ENCODE results near the gene SFI1. TPM values are rescaled to one million over a fixed set of nuclear protein-coding genes. Genes with fewer than 3 reads are reported as not detected.

Gene SFI1
- total RNA-seq, 2 donors from 2014 or later, result 6.5 to 6.8 TPM

DNA sequence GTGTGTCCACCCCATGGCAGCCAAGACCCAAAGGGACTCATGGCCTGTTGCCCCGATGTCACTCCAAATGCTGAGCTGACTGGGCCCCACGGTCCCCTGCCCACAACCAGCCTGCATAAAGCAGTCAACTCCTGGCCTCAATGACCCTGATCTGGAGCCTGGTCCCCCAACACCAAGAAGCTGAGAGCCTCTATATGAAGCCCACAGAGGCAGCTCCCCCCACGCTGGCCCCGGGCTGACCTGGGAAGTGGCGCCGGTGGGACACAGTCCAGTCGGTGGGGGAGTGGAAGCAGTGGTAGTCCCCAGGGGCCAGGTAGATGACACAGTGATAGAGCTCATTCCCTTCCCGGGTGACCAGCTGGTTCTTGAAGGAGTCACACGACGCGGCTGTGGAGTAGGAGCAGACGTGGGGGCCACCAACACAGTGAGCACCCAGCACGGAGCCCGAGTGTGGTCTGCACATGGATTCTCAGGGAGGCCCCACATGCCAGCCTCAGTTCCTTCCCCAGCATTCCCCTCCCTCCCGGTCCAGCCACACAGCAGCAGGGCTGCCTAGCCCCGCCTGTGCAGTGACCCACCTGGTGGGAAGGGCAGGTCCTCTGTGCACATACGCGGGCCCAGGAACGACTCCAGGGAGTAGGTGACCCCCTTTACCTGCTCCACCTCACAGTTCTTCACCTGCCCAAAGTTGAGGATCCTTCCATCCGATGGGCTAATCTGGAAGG is 124.6 kb downstream of the SFI1 start:
- Histone ChIP-seq H3K4me3 (no peak overlapping the region), H3K27me3 (no peaks in the 10 kb centered on the region), H3K9me3 (no peaks in the 10 kb centered on the region), H3K4me1 (peaks cover 0 to 11% of the 10 kb centered on the region in 2 donors), H3K27ac (no peak overlapping the region), H3K36me3 (peaks cover 43% of the 10 kb centered on the region)
- DNase-seq (ENCODE audit: low spot score), result no peak
- TF ChIP-seq, protein P1, sequence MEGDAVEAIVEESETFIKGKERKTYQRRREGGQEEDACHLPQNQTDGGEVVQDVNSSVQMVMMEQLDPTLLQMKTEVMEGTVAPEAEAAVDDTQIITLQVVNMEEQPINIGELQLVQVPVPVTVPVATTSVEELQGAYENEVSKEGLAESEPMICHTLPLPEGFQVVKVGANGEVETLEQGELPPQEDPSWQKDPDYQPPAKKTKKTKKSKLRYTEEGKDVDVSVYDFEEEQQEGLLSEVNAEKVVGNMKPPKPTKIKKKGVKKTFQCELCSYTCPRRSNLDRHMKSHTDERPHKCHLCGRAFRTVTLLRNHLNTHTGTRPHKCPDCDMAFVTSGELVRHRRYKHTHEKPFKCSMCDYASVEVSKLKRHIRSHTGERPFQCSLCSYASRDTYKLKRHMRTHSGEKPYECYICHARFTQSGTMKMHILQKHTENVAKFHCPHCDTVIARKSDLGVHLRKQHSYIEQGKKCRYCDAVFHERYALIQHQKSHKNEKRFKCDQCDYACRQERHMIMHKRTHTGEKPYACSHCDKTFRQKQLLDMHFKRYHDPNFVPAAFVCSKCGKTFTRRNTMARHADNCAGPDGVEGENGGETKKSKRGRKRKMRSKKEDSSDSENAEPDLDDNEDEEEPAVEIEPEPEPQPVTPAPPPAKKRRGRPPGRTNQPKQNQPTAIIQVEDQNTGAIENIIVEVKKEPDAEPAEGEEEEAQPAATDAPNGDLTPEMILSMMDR (IDR thresholded peaks at IDR 0.05), result no peak

DNA sequence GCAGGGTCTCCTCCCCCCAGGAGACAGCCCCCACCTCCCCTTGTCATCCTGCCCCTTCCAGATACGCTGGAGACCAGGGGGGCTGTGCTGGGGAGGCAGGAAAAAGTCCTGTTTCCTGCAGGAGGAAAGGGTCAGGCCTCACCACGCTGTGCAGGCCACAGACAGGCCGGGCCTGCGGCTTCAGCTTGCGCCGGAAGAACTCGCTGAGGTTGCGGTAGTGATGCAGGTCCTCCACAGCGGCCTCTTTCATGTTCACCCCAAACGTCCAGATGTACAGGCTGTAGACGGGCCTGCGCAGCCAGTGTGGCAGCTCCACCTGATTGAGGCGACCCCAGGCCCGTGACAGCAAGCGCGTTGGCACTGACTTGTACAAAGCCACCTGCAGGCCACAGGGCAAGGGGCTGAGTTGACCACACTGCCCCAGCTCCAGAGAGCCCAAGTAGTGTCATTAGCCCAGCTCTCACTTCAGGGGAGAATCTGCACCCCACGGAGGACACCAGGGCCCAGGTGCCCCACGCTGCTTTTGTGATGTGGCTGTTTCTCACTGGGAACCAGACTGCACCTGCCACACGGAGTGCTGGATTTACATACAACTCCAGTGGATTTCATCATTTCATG is 125.3 kb downstream of the SFI1 start:
- no peak for DNase-seq (ENCODE audit: low spot score)
- Histone ChIP-seq H3K9me3 (no peaks in the 10 kb centered on the region), H3K4me3 (no peak overlapping the region), H3K27ac (no peak overlapping the region), H3K27me3 (no peaks in the 10 kb centered on the region), H3K36me3 (peaks cover 43% of the 10 kb centered on the region), H3K4me1 (peaks cover 0 to 17% of the 10 kb centered on the region in 2 donors)
- TF ChIP-seq, protein P1 (IDR thresholded peaks at IDR 0.05), result no peak

DNA sequence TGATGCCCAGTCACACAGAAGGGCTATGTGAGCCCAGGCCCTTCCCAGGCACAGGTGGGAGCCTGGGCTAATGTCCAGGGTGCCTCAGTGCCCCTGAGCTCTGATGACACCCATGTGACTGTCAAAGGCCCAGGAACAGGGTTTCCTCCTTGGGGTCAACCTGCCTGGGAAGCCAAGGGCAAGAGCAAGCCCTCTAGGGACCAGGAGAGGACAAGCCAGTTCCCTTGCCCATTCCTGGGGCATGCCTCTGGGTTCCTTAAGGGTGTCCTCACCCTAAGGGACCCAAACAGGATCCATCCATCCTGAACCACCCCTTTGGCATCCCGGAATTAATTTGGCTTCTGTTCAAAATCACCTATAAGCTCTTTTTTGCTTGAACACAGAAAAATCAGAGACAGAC is 126.6 kb downstream of the SFI1 start:
- DNase-seq (ENCODE audit: low spot score), result no peak
- H3K4me1 ChIP-seq, result peaks cover 0 to 31% of the 10 kb centered on the region in 2 donors
- H3K27ac ChIP-seq, result no peak overlapping the region
- H3K27me3 ChIP-seq, result no peaks in the 10 kb centered on the region
- no peak overlapping the region for H3K4me3 ChIP-seq
- peaks cover 38% of the 10 kb centered on the region for H3K36me3 ChIP-seq
- TF ChIP-seq, protein P1 (IDR thresholded peaks at IDR 0.05), result no peak
- H3K9me3 ChIP-seq, result no peaks in the 10 kb centered on the region

DNA sequence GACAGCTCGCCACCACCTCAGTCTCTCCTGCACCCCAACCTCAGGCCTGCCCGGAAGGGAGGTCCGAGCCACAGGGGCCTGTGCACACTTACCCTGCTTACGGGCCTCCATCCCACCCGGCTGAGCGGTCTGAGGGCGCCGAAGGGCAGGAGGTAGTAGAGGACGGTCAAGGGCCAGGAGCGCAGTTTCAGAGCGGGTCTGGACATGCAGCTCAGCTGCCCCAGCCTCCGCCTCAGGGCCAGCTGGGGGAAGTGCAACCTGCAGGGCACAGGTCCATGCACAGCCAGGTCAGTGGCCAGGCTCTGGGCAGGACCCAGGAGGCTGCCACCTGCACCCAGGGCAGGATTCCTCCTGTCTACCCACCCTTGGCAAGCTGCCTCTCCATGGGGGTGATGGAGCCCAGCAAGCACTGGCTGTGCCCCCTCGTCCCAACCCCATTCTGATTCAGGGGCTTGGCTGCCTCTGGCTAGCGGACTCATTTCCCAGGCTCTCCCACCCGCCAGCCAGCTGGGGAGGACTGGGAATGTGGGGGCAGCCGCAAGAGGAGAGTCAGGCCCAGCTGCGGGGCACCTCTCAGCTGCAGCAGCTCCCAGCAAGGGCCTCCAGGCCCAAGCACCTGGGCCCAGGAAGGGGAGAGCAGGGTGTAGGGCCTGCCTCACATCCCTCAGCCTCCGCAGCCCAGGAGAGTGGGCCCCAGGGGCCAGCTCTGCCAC is 127.4 kb downstream of the SFI1 start:
- Histone ChIP-seq H3K4me1 (peaks cover 0 to 35% of the 10 kb centered on the region in 2 donors), H3K27me3 (no peaks in the 10 kb centered on the region), H3K36me3 (peaks cover 31% of the 10 kb centered on the region), H3K4me3 (no peak overlapping the region), H3K9me3 (no peaks in the 10 kb centered on the region), H3K27ac (no peak overlapping the region)
- no peak for DNase-seq (ENCODE audit: low spot score)
- TF ChIP-seq, protein P1 (IDR thresholded peaks at IDR 0.05), result no peak

DNA sequence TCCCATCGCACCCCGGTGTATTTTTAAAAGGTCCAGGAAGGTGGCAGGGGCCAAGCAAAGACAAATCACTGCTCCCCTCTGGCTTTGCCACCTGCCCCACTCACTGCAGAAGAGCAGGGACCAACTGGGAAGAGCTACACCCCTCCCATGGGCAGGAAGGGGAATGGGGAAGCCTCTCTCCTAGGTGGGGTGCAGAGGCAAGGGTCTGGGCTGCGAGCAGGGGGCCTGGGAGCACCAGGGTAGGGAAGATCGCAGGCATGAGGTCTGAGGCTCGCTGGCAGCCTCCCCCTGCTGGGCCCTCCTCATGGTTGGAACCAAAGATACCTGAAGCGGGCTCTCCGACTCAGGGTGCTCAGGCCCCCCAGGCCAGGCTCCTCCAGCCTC is 128.9 kb downstream of the SFI1 start:
- peaks cover 17% of the 10 kb centered on the region for H3K36me3 ChIP-seq
- no peak for DNase-seq (ENCODE audit: low spot score)
- TF ChIP-seq, protein P1 (IDR thresholded peaks at IDR 0.05), result no peak

More for the DNA sequence above, 128.9 kb downstream of the SFI1 start:
- no peaks in the 10 kb centered on the region for H3K27me3 ChIP-seq
- peaks cover 0 to 47% of the 10 kb centered on the region in 2 donors for H3K4me1 ChIP-seq
- H3K9me3 ChIP-seq, result no peaks in the 10 kb centered on the region
- no peak overlapping the region for H3K27ac ChIP-seq
- H3K4me3 ChIP-seq, result no peak overlapping the region

Measured in right atrium auricular region (tissue), 2 donors.